ENCODE data around the gene PARVB. TPM values are rescaled to one million over a fixed set of nuclear protein-coding genes. Genes with fewer than 3 reads are reported as not detected.

The PARVB gene
- total and polyA plus RNA-seq, 10 of the 15 experiments (the other 5 are each of a cell fraction or from before 2014, with no cell fraction given) = 5.2 to 264 (median 76.0) TPM

GRCh38 chr22:44051961-44052360 is 27.9 kb downstream of the PARVB start:
- CTCF ChIA-PET = no interaction called here
- RAD21 ChIA-PET (ENCODE audit: unreplicated experiment) = no interaction called here
- intact Hi-C loops (cut with micrococcal nuclease; ENCODE audit: unreplicated experiment) = no loop called here
- Histone ChIP-seq H3K4me2 (ENCODE audit: control insufficient read depth, insufficient read depth) (no peak overlapping the region), H3K27me3 (replicated peaks in 1 of 2; ENCODE audit: control insufficient read depth in 2 of 2, insufficient read depth in 2 of 2, low read length in 1 of 2) (no peaks in the 10 kb centered on the region), H3K79me2 (ENCODE audit: control insufficient read depth, insufficient read depth, low read length) (peaks cover 63% of the 10 kb centered on the region), H3K4me1 (ENCODE audit: control insufficient read depth, insufficient read depth, low read length) (peaks cover 26% of the 10 kb centered on the region), H3K9me3 (replicated peaks; ENCODE audit: control insufficient read depth, insufficient read depth, low read length) (no peaks in the 10 kb centered on the region; the same call in 2 of the 3 replicates), H3K9ac (ENCODE audit: control insufficient read depth, insufficient read depth, low read length) (no peak overlapping the region), H4K20me1 (ENCODE audit: control insufficient read depth, insufficient read depth) (no peaks in the 10 kb centered on the region), H3K36me3 (ENCODE audit: control insufficient read depth in 2 of 2, insufficient read depth in 2 of 2, low read length in 1 of 2) (peaks cover 3 to 12% of the 10 kb centered on the region in 2 experiments; a peak in 2 of 4 replicates), H3K4me3 (no peak overlapping the region), H3K27ac (ENCODE audit: control insufficient read depth, insufficient read depth) (no peak overlapping the region), H2AFZ (ENCODE audit: control insufficient read depth, low read depth, low read length) (no peak overlapping the region)
- DNase-seq (ENCODE audit: low read depth, low spot score) (no peak), ATAC-seq (no peak), FAIRE-seq (no peak)
- no TSS peak for BruUV-seq (replicated peaks)
- SMC1A ChIA-PET (ENCODE audit: uncharacterized antibody, unreplicated experiment) = interaction anchor here (1.4 kb wide), 1 partner anchor 59 kb away, joined by 4 read pairs; no protein-coding TSS in a partner anchor
- WGBS (ENCODE audit: insufficient coverage, insufficient replicate concordance, low lambda C conversion rate, missing lambda C conversion rate) = 98% methylated on average over 13 of the region's 13 CpGs
- POLR2A ChIA-PET = interaction anchor here (1.5 kb wide), 1 partner anchor 25 kb away, joined by 3 read pairs; no protein-coding TSS in a partner anchor
- no peak for TF ChIP-seq CEBPZ (IDR thresholded peaks at IDR 0.05; ENCODE audit: low read depth, low read length)
- no peak for TF ChIP-seq GABPA (IDR thresholded peaks at IDR 0.05; ENCODE audit: low read depth)
- in situ Hi-C loops (cut with MboI) = no loop called here

- Histone ChIP-seq H3K9me3 (replicated peaks; ENCODE audit: control insufficient read depth, insufficient read depth, low read length) (no peaks in the 10 kb centered on the region; the same call in 2 of the 3 replicates), H3K9ac (ENCODE audit: control insufficient read depth, insufficient read depth, low read length) (no peak overlapping the region), H3K36me3 (ENCODE audit: control insufficient read depth in 2 of 2, insufficient read depth in 2 of 2, low read length in 1 of 2) (peaks cover 6 to 19% of the 10 kb centered on the region in 2 experiments; a peak in 2 of 4 replicates), H2AFZ (ENCODE audit: control insufficient read depth, low read depth, low read length) (no peak overlapping the region), H4K20me1 (ENCODE audit: control insufficient read depth, insufficient read depth) (no peaks in the 10 kb centered on the region), H3K4me1 (ENCODE audit: control insufficient read depth, insufficient read depth, low read length) (no peaks in the 10 kb centered on the region), H3K27ac (ENCODE audit: control insufficient read depth, insufficient read depth) (no peak overlapping the region), H3K4me3 (no peak overlapping the region), H3K4me2 (ENCODE audit: control insufficient read depth, insufficient read depth) (no peak overlapping the region), H3K79me2 (ENCODE audit: control insufficient read depth, insufficient read depth, low read length) (peaks cover 49% of the 10 kb centered on the region), H3K27me3 (replicated peaks in 1 of 2; ENCODE audit: control insufficient read depth in 2 of 2, insufficient read depth in 2 of 2, low read length in 1 of 2) (no peaks in the 10 kb centered on the region)
- intact Hi-C loops (cut with micrococcal nuclease; ENCODE audit: unreplicated experiment) = no loop called here
- ATAC-seq = no peak
- CTCF ChIA-PET = no interaction called here
- SMC1A ChIA-PET (ENCODE audit: uncharacterized antibody, unreplicated experiment) = interaction anchor here (1.1 to 1.2 kb wide), 2 partner anchors 13 to 30 kb away, joined by 3 read pairs; no protein-coding TSS in a partner anchor
- WGBS (ENCODE audit: insufficient coverage, insufficient replicate concordance, low lambda C conversion rate, missing lambda C conversion rate) = 98% methylated on average over 16 of the region's 16 CpGs
- in situ Hi-C loops (cut with MboI) = no loop called here
- no TSS peak for BruUV-seq (replicated peaks)
- no peak for FAIRE-seq
- POLR2A ChIA-PET = no interaction called here
- no peak for DNase-seq (ENCODE audit: low read depth, low spot score)
- RAD21 ChIA-PET (ENCODE audit: unreplicated experiment) = no interaction called here
- TF ChIP-seq SUZ12 (IDR thresholded peaks at IDR 0.05; ENCODE audit: unreplicated experiment) (no peak), ZNF384 (IDR thresholded peaks at IDR 0.05; ENCODE audit: borderline replicate concordance, low read depth, low read length) (no peak), E2F4 (IDR thresholded peaks at IDR 0.05; ENCODE audit: low read depth, low read length) (no peak), BCL11A (IDR thresholded peaks at IDR 0.05; ENCODE audit: low read depth, low read length) (no peak), BRCA1 (IDR thresholded peaks at IDR 0.05; ENCODE audit: low read depth, low read length) (no peak), ETV6 (conservative IDR thresholded peaks at IDR 0.05 in 1 of 2, IDR thresholded peaks at IDR 0.05 in 1 of 2; ENCODE audit: borderline replicate concordance in 1 of 2, low read depth in 1 of 2) (no peak), MTA2 (IDR thresholded peaks at IDR 0.05; ENCODE audit: low read depth) (no peak), EZH2 (IDR thresholded peaks at IDR 0.05; ENCODE audit: borderline replicate concordance, control insufficient read depth, low read depth, low read length) (no peak), CBFB (IDR thresholded peaks at IDR 0.05; ENCODE audit: low read depth) (no peak), RAD51 (IDR thresholded peaks at IDR 0.05) (no peak), ZNF24 (IDR thresholded peaks at IDR 0.05) (no peak)
Observed at GRCh38 chr22:44055805-44056204, 31.7 kb downstream of the PARVB start.

Data from GM12878 (cell line).